Activated CD8-positive, alpha-beta memory T cell treated with anti-CD3 and anti-CD28 coated beads for 48 hours (primary cell): Measurements from ENCODE around the gene UPF1.

Experiments used
- DNase-seq, 3 experiments: peaks; one replicate each; pipeline ENCODE4 v3.0.0-alpha.2; 2020; ENCODE audit warnings: low read depth in 2 of 3, low spot score in 2 of 3

UPF1 gene

GRCh38 chr19:18834644-18834984, 2.9 kb downstream of the UPF1 start:
- DNase-seq: no peak

- DNase-seq: no peak
Observed at GRCh38 chr19:18839465-18840287, 7.9 kb downstream of the UPF1 start.

GRCh38 chr19:18840288-18841267, 8.8 kb downstream of the UPF1 start:
- DNase-seq: no peak

GRCh38 chr19:18841400-18841799, 9.6 kb downstream of the UPF1 start:
- DNase-seq: no peak

GRCh38 chr19:18842166-18842565, 10.4 kb downstream of the UPF1 start:
- no peak for DNase-seq

- no peak for DNase-seq
Observed at GRCh38 chr19:18843960-18844359, 12.2 kb downstream of the UPF1 start.

- DNase-seq: no peak
Observed at GRCh38 chr19:18844806-18845329, 13.1 kb downstream of the UPF1 start.

GRCh38 chr19:18845961-18846360, 14.2 kb downstream of the UPF1 start:
- no peak for DNase-seq

- no peak for DNase-seq
Observed at GRCh38 chr19:18846862-18847548, 15.2 kb downstream of the UPF1 start.

- no peak for DNase-seq
Observed at GRCh38 chr19:18847549-18848463, 16.0 kb downstream of the UPF1 start.

GRCh38 chr19:18848878-18849661, 17.3 kb downstream of the UPF1 start:
- DNase-seq: no peak

GRCh38 chr19:18849838-18850400, 18.2 kb downstream of the UPF1 start:
- DNase-seq: no peak

GRCh38 chr19:18850471-18851375, 19.0 kb downstream of the UPF1 start:
- DNase-seq: no peak

GRCh38 chr19:18851673-18852325, 20.0 kb downstream of the UPF1 start:
- DNase-seq: no peak

GRCh38 chr19:18852648-18853047, 20.9 kb downstream of the UPF1 start:
- no peak for DNase-seq

GRCh38 chr19:18853755-18854427, 22.1 kb downstream of the UPF1 start:
- DNase-seq: no peak

GRCh38 chr19:18854982-18855381, 23.2 kb downstream of the UPF1 start:
- DNase-seq: no peak
